ENCODE results near the gene TMEM106B.

Gene TMEM106B

GRCh38 chr7:12207046-12207445 is 4.0 kb upstream of the TMEM106B start:
- Histone ChIP-seq H3K36me3 (ENCODE audit: low read depth) (no peaks in the 10 kb centered on the region), H3K4me1 (ENCODE audit: insufficient read depth, poor library complexity, severe bottlenecking) (no peaks in the 10 kb centered on the region), H3K27ac (ENCODE audit: poor library complexity, severe bottlenecking) (no peak overlapping the region), H3K4me3 (ENCODE audit: severe bottlenecking) (no peak overlapping the region), H3K27me3 (ENCODE audit: insufficient read depth, poor library complexity, severe bottlenecking) (peaks cover 8% of the 10 kb centered on the region), H3K9me3 (ENCODE audit: severe bottlenecking) (no peaks in the 10 kb centered on the region)
- TF ChIP-seq CTCF (IDR thresholded peaks at IDR 0.05; ENCODE audit: poor library complexity, severe bottlenecking): no peak
- no peak for ATAC-seq (ENCODE audit: low read depth)
- DNase-seq (ENCODE audit: low spot score): no peak

GRCh38 chr7:12209221-12209620 is 1.9 kb upstream of the TMEM106B start:
- no peak overlapping the region for H3K27ac ChIP-seq (ENCODE audit: poor library complexity, severe bottlenecking)
- no peaks in the 10 kb centered on the region for H3K9me3 ChIP-seq (ENCODE audit: severe bottlenecking)
- DNase-seq (ENCODE audit: low spot score): no peak
- H3K4me1 ChIP-seq (ENCODE audit: insufficient read depth, poor library complexity, severe bottlenecking): peaks cover 6% of the 10 kb centered on the region
- peaks cover 8% of the 10 kb centered on the region for H3K27me3 ChIP-seq (ENCODE audit: insufficient read depth, poor library complexity, severe bottlenecking)
- TF ChIP-seq CTCF (IDR thresholded peaks at IDR 0.05; ENCODE audit: poor library complexity, severe bottlenecking): no peak
- ATAC-seq (ENCODE audit: low read depth): no peak
- no peak overlapping the region for H3K4me3 ChIP-seq (ENCODE audit: severe bottlenecking)
- no peaks in the 10 kb centered on the region for H3K36me3 ChIP-seq (ENCODE audit: low read depth)

GRCh38 chr7:12210179-12211053 is 678 bp upstream of the TMEM106B start:
- Histone ChIP-seq H3K36me3 (ENCODE audit: low read depth) (peaks cover 9% of the 10 kb centered on the region; the same call in 1 of the 2 replicates), H3K4me3 (ENCODE audit: severe bottlenecking) (peak overlapping the region; percentile 80), H3K4me1 (ENCODE audit: insufficient read depth, poor library complexity, severe bottlenecking) (peaks cover 6% of the 10 kb centered on the region), H3K9me3 (ENCODE audit: severe bottlenecking) (no peaks in the 10 kb centered on the region), H3K27ac (ENCODE audit: poor library complexity, severe bottlenecking) (no peak overlapping the region), H3K27me3 (ENCODE audit: insufficient read depth, poor library complexity, severe bottlenecking) (peaks cover 8% of the 10 kb centered on the region)
- no peak for TF ChIP-seq CTCF (IDR thresholded peaks at IDR 0.05; ENCODE audit: poor library complexity, severe bottlenecking)
- DNase-seq (ENCODE audit: low spot score) (no peak), ATAC-seq (ENCODE audit: low read depth) (peak; percentile 41)

GRCh38 chr7:12211711-12212485 is 804 bp downstream of the TMEM106B start:
- Histone ChIP-seq H3K9me3 (ENCODE audit: severe bottlenecking) (no peaks in the 10 kb centered on the region), H3K4me3 (ENCODE audit: severe bottlenecking) (peak overlapping the region; percentile 80), H3K36me3 (ENCODE audit: low read depth) (peaks cover 17% of the 10 kb centered on the region; the same call in 1 of the 2 replicates), H3K27me3 (ENCODE audit: insufficient read depth, poor library complexity, severe bottlenecking) (peaks cover 8% of the 10 kb centered on the region), H3K27ac (ENCODE audit: poor library complexity, severe bottlenecking) (peak overlapping the region; percentile 66), H3K4me1 (ENCODE audit: insufficient read depth, poor library complexity, severe bottlenecking) (peaks cover 6% of the 10 kb centered on the region)
- DNase-seq (ENCODE audit: low spot score): no peak
- no peak for ATAC-seq (ENCODE audit: low read depth)
- TF ChIP-seq CTCF (IDR thresholded peaks at IDR 0.05; ENCODE audit: poor library complexity, severe bottlenecking): peak; percentile 8

Measured in RWPE2 (cell line).